Keratinocyte (primary cell): ENCODE measurements around the gene RGMA. TPM values are rescaled to one million over a fixed set of nuclear protein-coding genes. Genes with fewer than 3 reads are reported as not detected.
"Not testable (repeated sequence)": the region's sequence is repeated elsewhere in the genome, so short reads cannot be mapped to it uniquely, and the experiment has no call there.

ENCODE experiments used
- DNase-seq: peaks from one replicate; pipeline ENCODE4 v3.0.0-alpha.2; 2011; ENCODE audit warnings: low read depth, missing footprints, low spot score
- FAIRE-seq: peaks from 2 replicates; lab custom pipeline; 2011; peaks lifted over from hg19 to GRCh38; lab: Jason Lieb, UNC
- H2AFZ ChIP-seq: 2 replicates; pipeline ENCODE4 v1.6.0; 2012; ENCODE audit warnings: low read length, control low read depth, inconsistent platforms; ENCODE audit not compliant: control insufficient read depth
- H3K27ac ChIP-seq: 2 replicates; pipeline ENCODE4 v1.5.1; 2011; ENCODE audit warnings: low read length; ENCODE audit not compliant: control insufficient read depth, insufficient read depth
- H3K27me3 ChIP-seq: 3 replicates; pipeline ENCODE4 v1.6.0; 2011; ENCODE audit warnings: low read length; ENCODE audit not compliant: control insufficient read depth, insufficient read depth; ENCODE audit errors: extremely low read depth
- H3K36me3 ChIP-seq, 2 experiments: 2 replicates in 1 of 2; 3 replicates in 1 of 2; pipeline ENCODE4 v1.5.1; 2011; ENCODE audit warnings: low read length in 2 of 2, mild to moderate bottlenecking in 1 of 2; ENCODE audit not compliant: control insufficient read depth in 2 of 2, insufficient read depth in 2 of 2; ENCODE audit errors: extremely low read depth in 1 of 2
- H3K4me1 ChIP-seq: 3 replicates; pipeline ENCODE4 v1.5.1; 2011; ENCODE audit warnings: low read length; ENCODE audit not compliant: control insufficient read depth, insufficient read depth; ENCODE audit errors: extremely low read depth
- H3K4me2 ChIP-seq: 3 replicates; pipeline ENCODE4 v1.6.0; 2011; ENCODE audit warnings: low read depth, low read length; ENCODE audit not compliant: control insufficient read depth, insufficient read depth; ENCODE audit errors: extremely low read depth
- H3K4me3 ChIP-seq, 3 experiments: fragments of 200-600 bp in 1 of 3; sonication (generic) in 1 of 3; 2 replicates in 2 of 3; 3 replicates in 1 of 3; pipeline ENCODE4 v1.5.1; 2011 to 2016; ENCODE audit warnings: low read length in 3 of 3, mild to moderate bottlenecking in 3 of 3, control low read depth in 2 of 3, inconsistent platforms in 1 of 3, low read depth in 1 of 3, mixed read lengths in 1 of 3, mixed run types in 1 of 3, moderate library complexity in 1 of 3; ENCODE audit not compliant: control insufficient read depth in 2 of 3, insufficient read depth in 2 of 3; ENCODE audit errors: extremely low read depth in 1 of 3
- H3K79me2 ChIP-seq: 2 replicates; pipeline ENCODE4 v1.6.0; 2012; ENCODE audit warnings: low read length; ENCODE audit not compliant: control insufficient read depth, insufficient read depth
- H3K9ac ChIP-seq: 3 replicates; pipeline ENCODE4 v1.6.0; 2011; ENCODE audit warnings: low read length; ENCODE audit not compliant: control insufficient read depth, insufficient read depth; ENCODE audit errors: extremely low read depth
- H3K9me1 ChIP-seq: 3 replicates; pipeline ENCODE4 v1.6.0; 2011; ENCODE audit warnings: low read length; ENCODE audit not compliant: control insufficient read depth, insufficient read depth; ENCODE audit errors: extremely low read depth
- H3K9me3 ChIP-seq: 2 replicates; pipeline ENCODE4 v1.5.1; 2012; ENCODE audit warnings: low read depth, low read length; ENCODE audit not compliant: control insufficient read depth
- H4K20me1 ChIP-seq: 3 replicates; pipeline ENCODE4 v1.6.0; 2011; ENCODE audit warnings: low read length; ENCODE audit not compliant: control insufficient read depth, insufficient read depth; ENCODE audit errors: extremely low read depth
- EZH2 ChIP-seq: IDR thresholded peaks from one replicate; pipeline ENCODE4 v1.6.1; 2012; ENCODE audit warnings: inconsistent platforms, mild to moderate bottlenecking, low read length, moderate library complexity
- dilution Hi-C: fragments of 300-500 bp; cut with MboI; formaldehyde crosslinking; loops from one replicate; pipeline ENCODE4 v1.7.0; 2020; ENCODE audit warnings: low sequenced_read_pairs; ENCODE audit not compliant: extremely low pct_ligation_motif_present
- polyA plus RNA-seq, 5 experiments: library from polyadenylated mRNA; depleted of rRNA in 3 of 5; stranded (reverse) in 3 of 5; stranded (forward) in 1 of 5; unstranded in 1 of 5; fragments of >200 nt; gene quantifications; 1 replicate in 1 of 5; 2 replicates in 3 of 5; 3 replicates in 1 of 5; pipeline versions ENCODE4 v1.2.1 to v1.2.3, GENCODE V29; 2011 to 2012; ENCODE audit warnings: missing spikeins in 2 of 5, low read depth in 1 of 5, low replicate concordance in 1 of 5
- TF ChIP-seq, protein P1 (sequence below), 3 experiments: IDR thresholded peaks in 1 of 3; conservative IDR thresholded peaks in 1 of 3; optimal IDR thresholded peaks in 1 of 3; 2 replicates in 2 of 3; 3 replicates in 1 of 3; pipeline versions ENCODE3 to v1.5.1; 2011; ENCODE audit warnings: low read length in 3 of 3, mild to moderate bottlenecking in 3 of 3, moderate library complexity in 2 of 3, control low read depth in 1 of 3, inconsistent platforms in 1 of 3; ENCODE audit not compliant: insufficient read depth in 2 of 3; ENCODE audit errors: extremely low read depth in 1 of 3

RGMA gene
- polyA plus RNA-seq, 1 donor (not counting 4 experiments of a cell fraction or from before 2014, with no cell fraction given): 0.18 TPM

DNA sequence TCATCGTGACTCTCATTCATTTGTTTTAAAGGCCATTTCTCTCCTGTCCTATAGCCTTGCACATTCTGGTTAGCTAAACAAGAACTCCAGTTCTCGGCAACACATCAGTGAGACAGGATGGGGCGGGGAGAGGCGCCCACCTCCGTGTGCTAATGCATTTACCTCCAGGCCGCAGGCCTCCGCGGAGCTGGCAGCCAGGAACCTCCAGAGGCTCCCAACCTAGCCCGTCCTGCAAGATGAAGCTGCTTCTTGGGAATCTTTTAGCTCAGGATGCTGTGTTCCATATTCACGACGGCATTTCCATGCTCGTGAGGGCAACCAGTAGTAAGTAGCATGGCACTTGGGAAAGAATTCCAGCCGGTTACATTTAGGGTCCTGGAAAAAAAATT lies 47.9 kb downstream of the RGMA start:
- TF ChIP-seq, protein P1, sequence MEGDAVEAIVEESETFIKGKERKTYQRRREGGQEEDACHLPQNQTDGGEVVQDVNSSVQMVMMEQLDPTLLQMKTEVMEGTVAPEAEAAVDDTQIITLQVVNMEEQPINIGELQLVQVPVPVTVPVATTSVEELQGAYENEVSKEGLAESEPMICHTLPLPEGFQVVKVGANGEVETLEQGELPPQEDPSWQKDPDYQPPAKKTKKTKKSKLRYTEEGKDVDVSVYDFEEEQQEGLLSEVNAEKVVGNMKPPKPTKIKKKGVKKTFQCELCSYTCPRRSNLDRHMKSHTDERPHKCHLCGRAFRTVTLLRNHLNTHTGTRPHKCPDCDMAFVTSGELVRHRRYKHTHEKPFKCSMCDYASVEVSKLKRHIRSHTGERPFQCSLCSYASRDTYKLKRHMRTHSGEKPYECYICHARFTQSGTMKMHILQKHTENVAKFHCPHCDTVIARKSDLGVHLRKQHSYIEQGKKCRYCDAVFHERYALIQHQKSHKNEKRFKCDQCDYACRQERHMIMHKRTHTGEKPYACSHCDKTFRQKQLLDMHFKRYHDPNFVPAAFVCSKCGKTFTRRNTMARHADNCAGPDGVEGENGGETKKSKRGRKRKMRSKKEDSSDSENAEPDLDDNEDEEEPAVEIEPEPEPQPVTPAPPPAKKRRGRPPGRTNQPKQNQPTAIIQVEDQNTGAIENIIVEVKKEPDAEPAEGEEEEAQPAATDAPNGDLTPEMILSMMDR (optimal IDR thresholded peaks at IDR 0.05 in 1 of 3, IDR thresholded peaks at IDR 0.05 in 1 of 3, conservative IDR thresholded peaks at IDR 0.05 in 1 of 3; ENCODE audit: extremely low read depth in 1 of 3, insufficient read depth in 2 of 3, low read length in 3 of 3): no peak
- TF ChIP-seq EZH2: no peak
- H3K27me3 ChIP-seq: peaks cover 11% of the 10 kb centered on the region
- FAIRE-seq (no peak), DNase-seq (no peak)
- H3K27ac ChIP-seq: no peak overlapping the region
- H3K79me2 ChIP-seq: no peaks in the 10 kb centered on the region
- H3K4me3 ChIP-seq: no peak overlapping the region
- no peak overlapping the region for H3K9ac ChIP-seq
- no peaks in the 10 kb centered on the region for H3K9me1 ChIP-seq
- dilution Hi-C loops: no loop called here
- no peaks in the 10 kb centered on the region for H3K36me3 ChIP-seq
- no peaks in the 10 kb centered on the region for H4K20me1 ChIP-seq
- no peak overlapping the region for H3K4me2 ChIP-seq
- no peak overlapping the region for H2AFZ ChIP-seq
- no peaks in the 10 kb centered on the region for H3K9me3 ChIP-seq
- H3K4me1 ChIP-seq: peaks cover 7% of the 10 kb centered on the region

DNA sequence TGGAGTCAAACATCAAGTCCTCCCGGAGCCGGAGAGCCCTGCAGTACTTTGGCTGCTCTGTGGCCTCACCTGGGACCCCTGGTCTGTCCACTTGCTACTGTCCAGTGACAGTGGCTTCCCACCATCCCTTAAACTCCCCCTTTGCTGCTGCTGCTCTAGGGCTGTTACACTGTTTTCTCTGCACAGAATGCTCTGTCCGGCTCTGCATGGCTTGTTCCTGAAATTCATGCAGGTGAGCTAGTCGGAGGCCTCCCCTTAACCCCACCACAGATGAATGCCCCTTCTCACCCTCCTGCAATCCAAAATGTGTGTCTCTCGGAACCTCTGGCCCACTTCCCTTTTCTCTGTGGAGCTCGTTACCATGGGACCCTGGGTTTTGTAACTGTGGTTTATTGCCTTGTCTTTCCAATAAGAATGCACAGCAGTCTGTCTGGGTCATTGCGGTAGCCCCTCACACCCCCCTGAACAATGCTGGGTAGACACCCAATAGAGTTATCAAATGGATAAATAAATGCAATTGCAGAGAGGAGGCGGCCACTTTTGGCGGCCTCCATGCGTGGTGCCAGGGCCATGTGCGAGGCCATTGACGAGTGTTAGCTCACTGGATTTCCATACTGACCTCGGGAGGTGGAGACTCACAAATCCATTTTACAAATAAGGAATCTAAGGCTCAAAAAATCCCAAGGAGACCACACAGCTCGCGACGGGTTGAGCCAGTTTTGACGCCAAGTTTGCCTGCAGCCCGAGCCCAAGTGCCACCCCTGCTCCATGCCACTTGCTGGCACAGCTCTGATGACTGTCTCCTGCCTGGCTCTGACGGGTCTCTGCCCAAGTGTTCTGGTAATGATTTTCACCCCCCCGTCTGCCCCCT lies 48.5 kb downstream of the RGMA start:
- Histone ChIP-seq H3K9me1 (no peaks in the 10 kb centered on the region), H3K9me3 (no peaks in the 10 kb centered on the region), H3K4me3 (no peak overlapping the region), H2AFZ (no peak overlapping the region), H3K79me2 (no peaks in the 10 kb centered on the region), H4K20me1 (no peaks in the 10 kb centered on the region), H3K27ac (no peak overlapping the region), H3K27me3 (peaks cover 11% of the 10 kb centered on the region), H3K4me1 (peaks cover 7% of the 10 kb centered on the region), H3K9ac (no peak overlapping the region), H3K36me3 (no peaks in the 10 kb centered on the region), H3K4me2 (no peak overlapping the region)
- dilution Hi-C loops: no loop called here
- FAIRE-seq (no peak), DNase-seq (no peak)
- TF ChIP-seq, protein P1 (optimal IDR thresholded peaks at IDR 0.05 in 1 of 3, IDR thresholded peaks at IDR 0.05 in 1 of 3, conservative IDR thresholded peaks at IDR 0.05 in 1 of 3; ENCODE audit: extremely low read depth in 1 of 3, insufficient read depth in 2 of 3, low read length in 3 of 3): no peak
- TF ChIP-seq EZH2: no peak

DNA sequence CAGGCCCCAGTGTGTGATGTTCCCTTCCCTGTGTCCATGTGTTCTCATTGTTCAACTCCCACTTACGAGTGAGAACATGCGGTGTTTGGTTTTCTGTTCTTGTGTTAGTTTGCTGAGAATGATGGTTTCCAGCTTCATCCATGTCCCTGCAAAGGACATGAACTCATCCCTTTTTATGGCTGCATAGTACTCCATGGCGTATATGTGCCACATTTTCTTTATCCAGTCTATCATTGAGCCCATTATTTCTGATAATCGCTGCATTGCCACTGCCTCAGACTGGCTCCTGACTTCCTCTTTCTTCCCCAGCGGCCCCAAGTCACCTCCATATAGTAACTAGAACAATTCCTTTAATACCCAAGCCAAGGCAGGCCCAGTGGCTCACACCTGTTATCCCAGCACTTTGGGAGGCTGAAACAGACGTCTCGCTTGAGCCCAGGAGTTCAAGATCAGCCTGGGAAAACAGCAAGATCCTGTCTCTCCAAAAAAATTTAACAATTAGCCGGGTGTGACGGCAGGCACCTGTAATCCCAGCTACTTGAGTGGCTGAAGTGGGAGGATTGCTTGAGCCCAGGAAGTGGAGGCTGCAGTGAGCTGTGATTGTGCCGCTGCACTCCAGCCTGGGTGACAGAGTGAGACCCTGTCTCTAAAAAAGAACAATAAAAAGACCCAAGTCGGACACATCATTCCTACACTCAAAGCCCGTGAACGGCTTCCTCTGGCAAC lies 49.3 kb downstream of the RGMA start:
- H3K79me2 ChIP-seq, H4K20me1 ChIP-seq, H3K27ac ChIP-seq, dilution Hi-C loops, H3K36me3 ChIP-seq, H3K4me2 ChIP-seq, H3K4me3 ChIP-seq, H3K9ac ChIP-seq, H3K4me1 ChIP-seq, H3K9me1 ChIP-seq, DNase-seq, FAIRE-seq, H3K9me3 ChIP-seq, H2AFZ ChIP-seq: not testable (repeated sequence)
- H3K27me3 ChIP-seq: peaks cover 11% of the 10 kb centered on the region
